KOPT-K1 (cell line): ENCODE measurements around the gene NTF3.

Source experiments
- H3K27ac ChIP-seq: fragments of 200-600 bp; sonication (generic); 2 replicates; pipeline ENCODE4 v1.5.1; 2016; ENCODE audit warnings: antibody characterized with exemption, mild to moderate bottlenecking, low read depth, low read length; ENCODE audit not compliant: poor library complexity, severe bottlenecking
- H3K36me3 ChIP-seq: fragments of 200-600 bp; sonication (generic); 2 replicates; pipeline ENCODE4 v1.5.1; 2017; ENCODE audit warnings: antibody characterized with exemption, mild to moderate bottlenecking, low read length, moderate library complexity; ENCODE audit not compliant: insufficient read depth
- H3K9me3 ChIP-seq: fragments of 200-600 bp; sonication (generic); 2 replicates; pipeline ENCODE4 v1.5.1; 2017; ENCODE audit warnings: antibody characterized with exemption, low read length, mild to moderate bottlenecking; ENCODE audit not compliant: insufficient read depth, poor library complexity, severe bottlenecking

Gene NTF3

DNA sequence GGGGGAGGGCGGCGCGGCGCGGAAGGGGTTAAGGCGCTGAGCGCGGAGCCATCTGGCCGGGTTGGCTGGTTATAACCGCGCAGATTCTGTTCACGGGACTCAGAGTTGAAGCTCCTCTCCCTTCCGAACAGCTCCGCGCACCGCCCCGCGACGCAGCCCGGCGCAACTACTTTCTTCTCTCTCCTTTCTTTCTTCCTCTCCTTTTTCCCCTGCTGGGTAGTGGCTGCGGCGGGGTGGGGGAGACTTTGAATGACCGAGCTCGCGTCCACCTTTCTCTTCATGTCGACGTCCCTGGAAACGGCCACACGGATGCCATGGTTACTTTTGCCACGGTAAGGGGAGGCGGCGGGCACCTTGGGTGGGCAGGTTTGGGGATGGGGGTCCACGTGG is at the start of gene NTF3:
Gene NTF3 (plus strand): TSS at position 98 of the 390 bp plus-strand sequence. CDS start 217 bp downstream, at position 315.
- no peaks in the 10 kb centered on the region for H3K36me3 ChIP-seq
- H3K9me3 ChIP-seq: no peaks in the 10 kb centered on the region
- no peak within 1 kb of the TSS for H3K27ac ChIP-seq

- Histone ChIP-seq H3K36me3 (no peaks in the 10 kb centered on the region), H3K27ac (no peak overlapping the region), H3K9me3 (no peaks in the 10 kb centered on the region)
Measured at GRCh38 chr12:5384015-5384414, 47.9 kb upstream of the NTF3 start.

DNA sequence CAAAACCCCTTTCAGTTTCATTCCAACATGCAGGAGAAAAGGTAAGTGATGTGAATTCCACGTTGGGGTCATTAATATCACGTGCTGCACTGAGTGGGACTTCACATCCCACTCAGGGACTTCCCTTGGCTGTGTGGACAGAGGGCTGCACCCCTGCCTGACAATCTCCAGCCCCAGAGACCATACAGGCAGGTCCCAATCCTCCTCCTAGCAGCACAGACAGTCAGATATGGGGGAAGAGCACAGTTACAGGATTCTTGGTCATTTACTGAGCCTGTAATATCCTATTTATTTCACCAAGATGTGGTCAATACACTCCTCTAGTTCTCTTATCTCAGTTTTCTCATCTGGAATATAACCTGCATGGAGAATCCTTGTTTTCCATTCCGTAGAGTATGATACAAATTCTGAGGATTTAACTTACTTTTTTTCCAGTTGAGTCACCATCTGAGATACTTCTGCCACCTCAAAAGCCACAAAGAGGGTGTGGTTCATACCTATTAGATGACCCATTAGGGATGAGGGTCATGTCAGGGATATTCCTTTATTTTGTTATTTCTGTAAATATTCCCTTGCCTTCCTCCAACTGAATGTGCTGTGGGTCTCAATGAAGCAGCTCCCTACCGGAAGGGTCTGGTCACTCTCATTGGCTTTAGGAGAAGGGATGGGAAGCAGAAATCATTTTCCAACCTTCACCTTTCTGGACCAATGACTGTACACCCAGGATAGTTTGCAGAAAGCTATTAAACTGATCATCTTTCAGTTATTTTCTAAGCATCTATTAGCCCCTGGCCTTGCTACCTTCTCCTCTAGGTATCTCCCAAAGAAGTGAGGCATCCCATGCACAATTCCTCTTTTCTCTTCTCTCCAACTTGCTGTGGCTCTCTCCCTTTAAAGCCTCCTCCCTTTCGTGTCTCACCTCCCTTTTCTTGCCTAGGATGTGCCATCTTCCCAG is 43.0 kb upstream of the NTF3 start:
- Histone ChIP-seq H3K36me3 (no peaks in the 10 kb centered on the region), H3K27ac (no peak overlapping the region), H3K9me3 (no peaks in the 10 kb centered on the region)

DNA sequence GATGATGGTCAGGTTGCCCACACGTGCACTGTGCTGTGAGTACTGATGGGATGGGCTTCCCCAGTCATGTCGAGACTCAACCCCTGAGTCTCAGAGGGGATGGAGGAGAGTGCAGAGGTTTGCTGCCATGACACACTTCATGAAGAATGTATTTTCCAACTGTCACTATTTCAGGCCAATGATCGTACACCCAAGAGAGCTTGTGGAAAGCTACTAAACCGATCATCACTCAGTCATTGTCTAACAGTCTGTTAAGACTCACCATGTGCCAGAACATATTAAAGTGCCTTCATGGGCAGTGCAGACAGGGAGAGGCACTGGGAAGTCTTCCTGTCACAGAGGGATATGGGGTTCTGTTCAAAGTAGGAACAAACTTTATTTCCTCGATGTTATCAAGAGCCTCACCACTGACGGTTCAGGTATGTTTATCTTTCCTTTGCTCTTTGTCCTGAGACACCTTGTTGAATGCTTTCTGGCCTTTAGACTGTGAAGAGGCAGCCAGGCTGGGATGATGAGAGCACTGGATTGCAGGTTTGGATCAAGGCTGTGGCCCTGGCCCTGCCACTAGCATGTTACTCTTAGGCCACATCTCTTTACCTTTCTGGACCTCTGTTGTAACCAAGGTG is 41.6 kb upstream of the NTF3 start:
- Histone ChIP-seq H3K36me3 (no peaks in the 10 kb centered on the region), H3K27ac (no peak overlapping the region), H3K9me3 (no peaks in the 10 kb centered on the region)

GRCh38 chr12:5391653-5392052 is 40.3 kb upstream of the NTF3 start:
- Histone ChIP-seq H3K9me3 (no peaks in the 10 kb centered on the region), H3K27ac (no peak overlapping the region), H3K36me3 (no peaks in the 10 kb centered on the region)

DNA sequence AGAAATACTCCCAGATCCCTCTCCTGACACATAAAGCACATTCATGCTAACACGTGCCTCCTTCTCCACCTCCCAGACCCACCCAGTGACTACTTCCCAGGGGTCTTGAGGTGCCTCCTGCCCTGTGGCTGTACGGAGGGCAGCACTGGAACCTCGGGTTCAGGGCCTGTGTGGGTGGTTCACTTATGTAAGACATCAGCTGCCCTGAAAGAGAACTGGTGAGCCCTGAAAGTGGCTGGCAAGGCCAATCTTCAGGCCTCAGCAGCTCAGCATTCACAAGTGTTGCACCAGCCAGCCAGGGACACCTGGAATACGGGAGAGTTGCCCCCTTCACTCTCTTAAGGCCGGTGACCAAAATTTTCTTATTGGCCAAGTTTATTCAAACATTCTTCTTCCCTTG is 38.9 kb upstream of the NTF3 start:
- Histone ChIP-seq H3K27ac (no peak overlapping the region), H3K36me3 (no peaks in the 10 kb centered on the region)

GRCh38 chr12:5395443-5396271 is 36.3 kb upstream of the NTF3 start:
- no peaks in the 10 kb centered on the region for H3K9me3 ChIP-seq
- no peak overlapping the region for H3K27ac ChIP-seq
- H3K36me3 ChIP-seq: no peaks in the 10 kb centered on the region

More for the DNA sequence above, 38.9 kb upstream of the NTF3 start:
- no peaks in the 10 kb centered on the region for H3K9me3 ChIP-seq

GRCh38 chr12:5396541-5396940 is 35.4 kb upstream of the NTF3 start:
- no peak overlapping the region for H3K27ac ChIP-seq
- H3K9me3 ChIP-seq: no peaks in the 10 kb centered on the region
- H3K36me3 ChIP-seq: no peaks in the 10 kb centered on the region

DNA sequence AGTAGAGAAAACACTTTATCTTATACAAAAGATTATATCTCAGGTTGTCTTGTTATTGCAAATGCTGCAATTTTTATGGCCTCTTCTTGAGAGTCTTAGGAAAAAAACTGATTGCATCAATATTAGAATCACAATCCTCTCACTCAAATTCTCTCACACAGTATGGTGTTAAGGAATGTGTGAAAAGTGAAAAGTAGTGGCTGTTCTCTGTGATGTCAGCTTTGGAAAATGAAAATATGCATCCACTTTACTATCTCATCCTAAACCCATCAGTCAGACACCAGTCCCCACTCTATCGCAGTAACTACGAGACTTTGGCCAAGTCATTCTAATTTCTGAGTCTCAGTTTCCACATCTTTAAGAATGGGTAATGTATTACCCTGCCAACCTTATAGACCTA is 32.6 kb upstream of the NTF3 start:
- Histone ChIP-seq H3K9me3 (no peaks in the 10 kb centered on the region), H3K36me3 (no peaks in the 10 kb centered on the region), H3K27ac (no peak overlapping the region)

DNA sequence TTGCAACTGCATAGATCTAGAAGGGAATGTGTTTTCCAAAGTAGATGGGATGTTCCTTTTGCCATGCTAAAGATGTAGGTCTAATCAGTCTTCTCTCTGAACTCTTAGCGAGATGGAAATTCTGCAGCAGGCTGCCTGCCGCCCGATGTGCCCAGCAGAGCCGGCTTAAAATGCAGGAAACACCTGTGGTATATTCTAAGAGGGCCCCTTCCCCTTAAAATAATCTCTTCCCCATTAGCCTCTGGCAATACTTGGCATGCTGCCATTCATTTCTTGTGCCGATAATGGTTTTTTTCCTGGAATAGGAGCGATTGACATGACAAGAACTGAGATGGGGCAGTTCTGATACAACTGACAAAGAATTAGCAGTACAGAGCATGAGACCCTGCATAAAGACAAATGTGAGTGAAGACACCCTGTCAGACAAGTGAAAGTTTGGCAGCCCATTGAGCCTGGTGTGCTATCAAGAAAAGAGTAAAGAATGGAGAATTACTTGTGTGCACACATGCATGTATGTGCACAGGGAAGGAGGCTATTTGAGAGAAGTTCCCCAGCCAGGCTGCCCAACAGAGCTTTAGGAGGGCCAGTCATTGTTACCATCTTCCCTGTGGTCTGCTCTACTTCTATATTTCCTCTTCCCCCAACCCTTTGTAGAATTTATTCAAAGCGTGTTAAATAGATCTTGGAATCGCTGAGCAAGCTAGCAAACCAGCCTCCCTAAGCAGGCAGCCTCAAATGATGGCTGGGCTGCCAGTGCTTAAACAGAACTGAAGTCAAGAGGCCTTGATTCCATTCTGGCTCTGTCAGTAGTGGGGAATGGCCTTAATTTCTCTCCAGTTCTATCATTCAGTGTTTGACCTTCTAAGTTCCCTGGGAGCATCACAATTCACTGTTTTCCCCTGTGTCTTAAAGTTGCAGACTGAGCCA is 29.6 kb upstream of the NTF3 start:
- H3K27ac ChIP-seq: no peak overlapping the region
- H3K36me3 ChIP-seq: no peaks in the 10 kb centered on the region
- no peaks in the 10 kb centered on the region for H3K9me3 ChIP-seq

GRCh38 chr12:5403411-5403810 is 28.5 kb upstream of the NTF3 start:
- Histone ChIP-seq H3K9me3 (no peaks in the 10 kb centered on the region), H3K27ac (no peak overlapping the region), H3K36me3 (no peaks in the 10 kb centered on the region)

GRCh38 chr12:5407034-5407856 is 24.7 kb upstream of the NTF3 start:
- H3K27ac ChIP-seq: no peak overlapping the region
- no peaks in the 10 kb centered on the region for H3K9me3 ChIP-seq
- no peaks in the 10 kb centered on the region for H3K36me3 ChIP-seq

- Histone ChIP-seq H3K9me3 (no peaks in the 10 kb centered on the region), H3K36me3 (no peaks in the 10 kb centered on the region), H3K27ac (no peak overlapping the region)
Measured at GRCh38 chr12:5409619-5410018, 22.3 kb upstream of the NTF3 start.
